HepG2 (cell line): ENCODE measurements around the gene PHKB.

Experiments used
- ZNF660 ChIP-seq: sonication (generic); formaldehyde crosslinking; IDR thresholded peaks from 2 replicates; pipeline ENCODE4 v1.5.1; 2020; ENCODE audit warnings: mild to moderate bottlenecking, low read depth, missing genetic modification reagents, borderline replicate concordance
- TF ChIP-seq, protein P1 (sequence below): sonication (generic); formaldehyde crosslinking; IDR thresholded peaks from 2 replicates; pipeline ENCODE4 v1.5.0; 2020; ENCODE audit warnings: missing genetic modification reagents
- TF ChIP-seq, protein P2 (sequence below): sonication (generic); formaldehyde crosslinking; IDR thresholded peaks from 2 replicates; pipeline ENCODE4 v1.5.0; 2020; ENCODE audit warnings: mild to moderate bottlenecking, missing genetic modification reagents, moderate library complexity

- TF ChIP-seq, protein P1, sequence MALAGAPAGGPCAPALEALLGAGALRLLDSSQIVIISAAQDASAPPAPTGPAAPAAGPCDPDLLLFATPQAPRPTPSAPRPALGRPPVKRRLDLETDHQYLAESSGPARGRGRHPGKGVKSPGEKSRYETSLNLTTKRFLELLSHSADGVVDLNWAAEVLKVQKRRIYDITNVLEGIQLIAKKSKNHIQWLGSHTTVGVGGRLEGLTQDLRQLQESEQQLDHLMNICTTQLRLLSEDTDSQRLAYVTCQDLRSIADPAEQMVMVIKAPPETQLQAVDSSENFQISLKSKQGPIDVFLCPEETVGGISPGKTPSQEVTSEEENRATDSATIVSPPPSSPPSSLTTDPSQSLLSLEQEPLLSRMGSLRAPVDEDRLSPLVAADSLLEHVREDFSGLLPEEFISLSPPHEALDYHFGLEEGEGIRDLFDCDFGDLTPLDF: no peak
- TF ChIP-seq ZNF660 (CRISPR knock-in tag): no peak
- TF ChIP-seq, protein P2, sequence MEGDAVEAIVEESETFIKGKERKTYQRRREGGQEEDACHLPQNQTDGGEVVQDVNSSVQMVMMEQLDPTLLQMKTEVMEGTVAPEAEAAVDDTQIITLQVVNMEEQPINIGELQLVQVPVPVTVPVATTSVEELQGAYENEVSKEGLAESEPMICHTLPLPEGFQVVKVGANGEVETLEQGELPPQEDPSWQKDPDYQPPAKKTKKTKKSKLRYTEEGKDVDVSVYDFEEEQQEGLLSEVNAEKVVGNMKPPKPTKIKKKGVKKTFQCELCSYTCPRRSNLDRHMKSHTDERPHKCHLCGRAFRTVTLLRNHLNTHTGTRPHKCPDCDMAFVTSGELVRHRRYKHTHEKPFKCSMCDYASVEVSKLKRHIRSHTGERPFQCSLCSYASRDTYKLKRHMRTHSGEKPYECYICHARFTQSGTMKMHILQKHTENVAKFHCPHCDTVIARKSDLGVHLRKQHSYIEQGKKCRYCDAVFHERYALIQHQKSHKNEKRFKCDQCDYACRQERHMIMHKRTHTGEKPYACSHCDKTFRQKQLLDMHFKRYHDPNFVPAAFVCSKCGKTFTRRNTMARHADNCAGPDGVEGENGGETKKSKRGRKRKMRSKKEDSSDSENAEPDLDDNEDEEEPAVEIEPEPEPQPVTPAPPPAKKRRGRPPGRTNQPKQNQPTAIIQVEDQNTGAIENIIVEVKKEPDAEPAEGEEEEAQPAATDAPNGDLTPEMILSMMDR (CRISPR knock-in tag): no peak
These were observed 206.8 kb downstream of the PHKB start for GRCh38 chr16:47667956-47668355.
